Omental fat pad (tissue), 4 donors: Measurements from ENCODE around the gene MICALL1. TPM values are rescaled to one million over a fixed set of nuclear protein-coding genes. Genes with fewer than 3 reads are reported as not detected.

Experiments used
- ATAC-seq: fragments of 150-250 bp; one replicate; pipeline ENCODE4 v1.9.1; 2016; ENCODE audit warnings: mild to moderate bottlenecking, moderate library complexity; ENCODE audit not compliant: low FRiP score
- DNase-seq: peaks from one replicate; pipeline ENCODE4 v3.0.0-alpha.2; 2019; ENCODE audit warnings: low spot score
- CTCF ChIP-seq, 3 donors: fragments of 450-650 bp; IDR thresholded peaks; one replicate each; pipeline ENCODE4 v1.5.1; 2016 to 2017; ENCODE audit warnings: antibody characterized with exemption in 3 of 3, mild to moderate bottlenecking in 3 of 3, moderate library complexity in 2 of 3
- total RNA-seq, 4 donors: library from RNA; depleted of rRNA; stranded (reverse); fragments of >200 nt; gene quantifications; one replicate each; pipeline ENCODE4 v1.1.0, GENCODE V29; 2016

MICALL1 gene
- total RNA-seq, 4 donors from 2014 or later, result 15.4 to 42.4 (median 20.6) TPM

GRCh38 chr22:37907036-37907954 is 1.2 kb downstream of the MICALL1 start:
- no peak for DNase-seq
- no peak for TF ChIP-seq CTCF (IDR thresholded peaks at IDR 0.05)
- ATAC-seq, result no peak

- ATAC-seq (no peak), DNase-seq (no peak)
- no peak for TF ChIP-seq CTCF (IDR thresholded peaks at IDR 0.05)
These were observed 3.7 kb downstream of the MICALL1 start for GRCh38 chr22:37909766-37910165.

GRCh38 chr22:37910890-37911672 is 5.0 kb downstream of the MICALL1 start:
- TF ChIP-seq CTCF (IDR thresholded peaks at IDR 0.05), result no peak
- no peak for DNase-seq
- no peak for ATAC-seq

- no peak for TF ChIP-seq CTCF (IDR thresholded peaks at IDR 0.05)
- DNase-seq (no peak), ATAC-seq (no peak)
These were observed 5.6 kb downstream of the MICALL1 start for GRCh38 chr22:37911697-37912096.

GRCh38 chr22:37912171-37912570 is 6.1 kb downstream of the MICALL1 start:
- ATAC-seq, result no peak
- TF ChIP-seq CTCF (IDR thresholded peaks at IDR 0.05), result no peak
- DNase-seq, result no peak

GRCh38 chr22:37913233-37913721 is 7.2 kb downstream of the MICALL1 start:
- no peak for DNase-seq
- ATAC-seq, result no peak
- no peak for TF ChIP-seq CTCF (IDR thresholded peaks at IDR 0.05)
